Measurements from ENCODE around the gene TBX10. TPM values are rescaled to one million over a fixed set of nuclear protein-coding genes. Genes with fewer than 3 reads are reported as not detected.
"Not testable (repeated sequence)": the region's sequence is repeated elsewhere in the genome, so short reads cannot be mapped to it uniquely, and the experiment has no call there.

TBX10 gene
- total RNA-seq, 1 donor from 2014 or later = not detected

DNA sequence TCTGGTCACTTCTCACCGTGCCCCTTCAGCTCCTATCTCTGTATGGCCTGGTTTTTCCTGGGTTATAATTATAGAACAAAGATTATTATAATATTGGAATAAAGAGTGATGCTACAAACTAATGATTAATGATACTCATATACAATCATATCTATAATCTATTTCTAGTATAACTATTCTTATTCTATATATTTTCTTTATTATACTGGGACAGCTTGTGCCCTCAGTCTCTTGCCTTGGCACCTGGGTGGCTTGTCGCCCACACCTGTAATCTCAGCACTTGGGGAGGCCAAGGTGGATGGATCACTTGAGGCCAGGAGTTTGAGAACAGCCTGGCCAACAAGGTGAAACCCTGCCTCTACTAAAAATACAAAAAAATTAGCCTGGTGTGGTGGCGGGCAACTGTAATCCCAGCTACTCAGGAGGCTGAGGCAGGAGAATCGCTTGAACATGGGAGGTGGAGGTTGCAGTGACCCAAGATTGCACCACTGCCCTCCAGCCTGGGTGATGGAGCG is 20.1 kb upstream of the TBX10 start:
- TF ChIP-seq, protein P1, sequence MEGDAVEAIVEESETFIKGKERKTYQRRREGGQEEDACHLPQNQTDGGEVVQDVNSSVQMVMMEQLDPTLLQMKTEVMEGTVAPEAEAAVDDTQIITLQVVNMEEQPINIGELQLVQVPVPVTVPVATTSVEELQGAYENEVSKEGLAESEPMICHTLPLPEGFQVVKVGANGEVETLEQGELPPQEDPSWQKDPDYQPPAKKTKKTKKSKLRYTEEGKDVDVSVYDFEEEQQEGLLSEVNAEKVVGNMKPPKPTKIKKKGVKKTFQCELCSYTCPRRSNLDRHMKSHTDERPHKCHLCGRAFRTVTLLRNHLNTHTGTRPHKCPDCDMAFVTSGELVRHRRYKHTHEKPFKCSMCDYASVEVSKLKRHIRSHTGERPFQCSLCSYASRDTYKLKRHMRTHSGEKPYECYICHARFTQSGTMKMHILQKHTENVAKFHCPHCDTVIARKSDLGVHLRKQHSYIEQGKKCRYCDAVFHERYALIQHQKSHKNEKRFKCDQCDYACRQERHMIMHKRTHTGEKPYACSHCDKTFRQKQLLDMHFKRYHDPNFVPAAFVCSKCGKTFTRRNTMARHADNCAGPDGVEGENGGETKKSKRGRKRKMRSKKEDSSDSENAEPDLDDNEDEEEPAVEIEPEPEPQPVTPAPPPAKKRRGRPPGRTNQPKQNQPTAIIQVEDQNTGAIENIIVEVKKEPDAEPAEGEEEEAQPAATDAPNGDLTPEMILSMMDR (IDR thresholded peaks at IDR 0.05) = peak; percentile 32
- not testable (repeated sequence) for H3K36me3 Mint-ChIP-seq (ENCODE audit: unreplicated experiment); H3K27me3 Mint-ChIP-seq (ENCODE audit: unreplicated experiment); H3K4me1 Mint-ChIP-seq (ENCODE audit: unreplicated experiment); DNase-seq (ENCODE audit: extremely low spot score, unreplicated experiment); H3K27ac Mint-ChIP-seq (ENCODE audit: unreplicated experiment); H3K4me3 Mint-ChIP-seq (ENCODE audit: unreplicated experiment); H3K9me3 Mint-ChIP-seq (ENCODE audit: unreplicated experiment)

DNA sequence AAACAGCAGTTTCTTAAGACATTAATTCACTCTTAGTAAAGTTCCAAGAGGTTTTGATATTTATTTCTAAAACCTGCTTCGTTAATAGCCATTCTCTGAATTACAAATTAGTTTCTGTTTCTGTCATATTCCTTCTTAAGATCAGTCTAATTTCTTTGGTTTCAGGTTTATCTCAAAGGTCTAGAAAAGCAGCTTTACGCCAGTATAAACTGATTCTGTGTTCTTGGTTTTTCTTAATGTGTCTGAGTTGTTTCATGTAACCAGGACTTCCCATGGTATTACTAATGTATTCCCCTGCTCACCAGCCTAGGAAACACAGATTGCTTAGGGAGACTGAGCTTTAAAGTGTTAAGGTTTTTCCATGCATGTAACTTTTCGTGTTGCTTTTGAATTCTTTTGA is 17.7 kb upstream of the TBX10 start:
- H3K9me3 Mint-ChIP-seq (ENCODE audit: unreplicated experiment) = no peaks in the 10 kb centered on the region
- no peaks in the 10 kb centered on the region for H3K4me1 Mint-ChIP-seq (ENCODE audit: unreplicated experiment)
- DNase-seq (ENCODE audit: extremely low spot score, unreplicated experiment) = no peak
- TF ChIP-seq, protein P1 (IDR thresholded peaks at IDR 0.05) = no peak
- H3K27ac Mint-ChIP-seq (ENCODE audit: unreplicated experiment) = no peak overlapping the region
- no peaks in the 10 kb centered on the region for H3K36me3 Mint-ChIP-seq (ENCODE audit: unreplicated experiment)
- H3K4me3 Mint-ChIP-seq (ENCODE audit: unreplicated experiment) = no peak overlapping the region
- H3K27me3 Mint-ChIP-seq (ENCODE audit: unreplicated experiment) = peaks cover 3% of the 10 kb centered on the region

DNA sequence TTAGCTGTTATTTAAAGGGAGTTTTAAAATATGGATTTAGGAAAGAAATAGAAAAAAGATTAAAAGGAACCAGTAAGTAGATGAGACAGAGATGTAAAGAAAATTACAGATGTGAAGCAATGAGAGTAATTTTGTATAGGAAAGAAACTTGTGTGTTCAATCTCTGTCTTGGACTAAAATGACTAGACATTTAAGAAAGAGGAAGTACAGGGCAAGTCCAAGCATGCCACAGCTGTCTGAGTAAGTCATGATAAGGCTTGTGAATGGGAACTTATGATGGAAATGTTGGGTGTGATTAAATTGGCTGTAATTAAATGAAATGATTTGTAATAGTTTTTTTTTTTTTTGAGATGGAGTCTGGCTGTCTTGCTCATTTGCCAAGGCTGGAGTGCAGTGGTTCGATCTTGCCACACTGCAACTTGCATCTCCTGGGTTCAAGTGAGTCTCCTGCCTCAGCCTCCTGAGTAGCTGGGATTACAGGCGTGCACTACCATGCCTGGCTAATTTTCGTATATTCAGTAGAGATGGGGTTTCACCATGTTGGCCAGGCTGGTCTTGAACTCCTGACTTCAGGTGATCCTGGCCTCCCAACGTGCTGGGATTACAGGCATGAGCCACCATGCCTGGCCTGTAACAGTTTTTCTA is 16.8 kb upstream of the TBX10 start:
- TF ChIP-seq, protein P1 (IDR thresholded peaks at IDR 0.05) = no peak
- Mint-ChIP-seq H3K9me3 (ENCODE audit: unreplicated experiment) (no peaks in the 10 kb centered on the region), H3K27me3 (ENCODE audit: unreplicated experiment) (peaks cover 3% of the 10 kb centered on the region), H3K36me3 (ENCODE audit: unreplicated experiment) (no peaks in the 10 kb centered on the region), H3K4me3 (ENCODE audit: unreplicated experiment) (no peak overlapping the region), H3K27ac (ENCODE audit: unreplicated experiment) (no peak overlapping the region), H3K4me1 (ENCODE audit: unreplicated experiment) (no peaks in the 10 kb centered on the region)
- DNase-seq (ENCODE audit: extremely low spot score, unreplicated experiment) = no peak

DNA sequence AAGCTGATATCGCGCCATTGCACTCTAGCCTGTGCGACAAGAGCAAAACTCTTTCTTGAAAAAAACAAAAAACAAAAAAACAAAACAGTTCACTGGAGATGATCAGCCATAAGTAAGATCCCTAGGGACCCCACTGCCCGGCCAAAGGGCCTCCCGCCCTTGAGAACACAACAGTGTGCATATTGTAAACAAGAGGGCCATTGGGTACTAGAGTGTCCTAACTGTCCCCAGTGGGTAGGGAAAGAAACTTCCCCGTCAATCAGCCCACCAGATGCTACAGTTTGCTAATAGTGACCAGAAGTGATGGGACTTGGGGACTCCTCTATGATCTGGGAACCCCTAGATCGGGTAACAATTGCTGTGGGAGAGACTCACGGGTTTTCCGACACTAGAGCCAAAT is 14.7 kb upstream of the TBX10 start:
- H3K4me3 Mint-ChIP-seq (ENCODE audit: unreplicated experiment) = no peak overlapping the region
- H3K36me3 Mint-ChIP-seq (ENCODE audit: unreplicated experiment) = no peaks in the 10 kb centered on the region
- no peak overlapping the region for H3K27ac Mint-ChIP-seq (ENCODE audit: unreplicated experiment)
- H3K9me3 Mint-ChIP-seq (ENCODE audit: unreplicated experiment) = no peaks in the 10 kb centered on the region
- peaks cover 3% of the 10 kb centered on the region for H3K27me3 Mint-ChIP-seq (ENCODE audit: unreplicated experiment)
- TF ChIP-seq, protein P1 (IDR thresholded peaks at IDR 0.05) = no peak
- DNase-seq (ENCODE audit: extremely low spot score, unreplicated experiment) = no peak
- no peaks in the 10 kb centered on the region for H3K4me1 Mint-ChIP-seq (ENCODE audit: unreplicated experiment)

DNA sequence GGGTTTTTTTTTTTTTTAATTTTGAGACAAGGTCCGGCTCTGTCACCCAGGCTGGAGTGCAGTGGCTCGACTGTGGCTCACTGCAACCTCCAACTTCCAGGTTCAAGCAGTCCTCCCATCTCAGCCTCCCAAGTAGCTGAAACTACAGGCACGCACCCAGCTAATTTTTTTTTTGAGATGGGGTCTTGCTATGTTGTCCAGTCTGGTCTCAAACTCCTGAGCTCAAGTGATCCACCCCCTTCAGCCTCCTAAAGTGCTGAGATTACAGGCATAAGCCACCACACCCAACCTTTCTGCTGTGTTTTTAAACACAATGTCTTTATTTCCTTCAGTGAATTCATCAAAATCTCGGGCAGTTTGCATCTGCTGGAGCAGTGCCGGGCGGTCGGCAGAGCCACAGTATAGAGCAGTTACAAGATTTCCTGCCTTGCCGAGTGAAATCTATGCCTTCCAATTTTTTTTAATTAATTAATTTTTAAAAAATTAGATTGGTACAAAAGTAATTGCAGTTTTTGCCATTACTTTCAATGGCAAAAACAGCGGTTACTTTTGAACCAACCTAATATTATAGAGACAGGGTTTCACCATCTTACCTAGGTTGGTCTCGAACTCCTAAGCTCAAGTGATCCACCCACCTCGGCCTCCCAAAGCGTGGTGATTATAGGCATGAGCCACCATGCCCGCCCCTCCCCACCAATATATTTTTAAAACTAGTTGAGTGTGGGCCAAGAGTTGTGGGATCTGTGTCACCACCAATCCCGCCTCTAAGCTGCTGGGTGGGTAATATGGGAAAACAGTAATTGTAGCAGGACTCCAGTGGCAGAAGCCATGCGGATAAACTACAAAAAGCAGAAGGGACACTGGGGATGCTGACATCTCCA is 13.6 kb upstream of the TBX10 start:
- H3K9me3 Mint-ChIP-seq (ENCODE audit: unreplicated experiment) = no peaks in the 10 kb centered on the region
- no peak overlapping the region for H3K27ac Mint-ChIP-seq (ENCODE audit: unreplicated experiment)
- no peaks in the 10 kb centered on the region for H3K4me1 Mint-ChIP-seq (ENCODE audit: unreplicated experiment)
- DNase-seq (ENCODE audit: extremely low spot score, unreplicated experiment) = no peak
- no peaks in the 10 kb centered on the region for H3K36me3 Mint-ChIP-seq (ENCODE audit: unreplicated experiment)
- TF ChIP-seq, protein P1 (IDR thresholded peaks at IDR 0.05) = no peak
- no peak overlapping the region for H3K4me3 Mint-ChIP-seq (ENCODE audit: unreplicated experiment)
- peaks cover 3% of the 10 kb centered on the region for H3K27me3 Mint-ChIP-seq (ENCODE audit: unreplicated experiment)

Data from osteocyte (in vitro differentiated cells).